ENCODE data around the gene ALDH1L1. TPM values are rescaled to one million over a fixed set of nuclear protein-coding genes. Genes with fewer than 3 reads are reported as not detected.

ALDH1L1 gene
- polyA plus RNA-seq, 3 donors = not detected

GRCh38 chr3:126085841-126086240, 94.5 kb downstream of the ALDH1L1 start:
- Mint-ChIP-seq H3K4me1 (peaks cover 13% of the 10 kb centered on the region), H3K36me3 (no peaks in the 10 kb centered on the region), H3K27ac (peak overlapping the region in 1 of 7 donors; percentile 12), H3K9me3 (peaks cover 0 to 16% (median 5%) of the 10 kb centered on the region in 7 donors), H3K4me3 (no peak overlapping the region), H3K27me3 (ENCODE audit: low read depth in 3 of 3) (peaks cover 0 to 5% (median 5%) of the 10 kb centered on the region in 3 donors)
- Histone ChIP-seq H3K27me3 (ENCODE audit: control insufficient read depth in 2 of 2, insufficient read depth in 2 of 2, low read length in 2 of 2) (peaks cover 0 to 2% of the 10 kb centered on the region in 2 donors), H3K9ac (ENCODE audit: insufficient read depth, low read length, poor library complexity, severe bottlenecking) (no peak overlapping the region), H4K20me1 (ENCODE audit: insufficient read depth, low read length) (no peaks in the 10 kb centered on the region), H3K4me1 (ENCODE audit: control insufficient read depth in 1 of 2, insufficient read depth in 2 of 2, low read length in 2 of 2) (peaks cover 10 to 13% of the 10 kb centered on the region in 2 donors), H3K4me2 (replicated peaks; ENCODE audit: extremely low read depth, low read length, poor library complexity, severe bottlenecking) (no peak overlapping the region), H3K27ac (ENCODE audit: low read depth in 1 of 2, low read length in 2 of 2) (no peak overlapping the region), H3K9me3 (replicated peaks in 1 of 2; ENCODE audit: control insufficient read depth in 1 of 2, insufficient read depth in 1 of 2, low read length in 2 of 2) (peaks cover 0 to 5% of the 10 kb centered on the region in 2 donors), H2AFZ (ENCODE audit: insufficient read depth, low read depth, low read length, poor library complexity, severe bottlenecking) (peak overlapping the region; percentile 21), H3K4me3 (replicated peaks in 1 of 3; ENCODE audit: low read depth in 2 of 3, low read length in 3 of 3) (no peak overlapping the region), H3K79me2 (ENCODE audit: insufficient read depth, low read length) (no peaks in the 10 kb centered on the region), H3K36me3 (replicated peaks in 1 of 2; ENCODE audit: control insufficient read depth in 1 of 2, insufficient read depth in 2 of 2, low read length in 2 of 2) (no peaks in the 10 kb centered on the region)
- intact Hi-C loops (cut with micrococcal nuclease) = no loop called here
- DNase-seq = no peak
- no CpG with 5 or more reads among the region's 2 CpGs for WGBS (ENCODE audit: insufficient coverage)
- TF ChIP-seq CTCF (IDR thresholded peaks at IDR 0.05) = no peak

- Histone ChIP-seq H2AFZ (ENCODE audit: insufficient read depth, low read depth, low read length, poor library complexity, severe bottlenecking) (peak overlapping the region; percentile 21), H4K20me1 (ENCODE audit: insufficient read depth, low read length) (no peaks in the 10 kb centered on the region), H3K27me3 (ENCODE audit: control insufficient read depth in 2 of 2, insufficient read depth in 2 of 2, low read length in 2 of 2) (peaks cover 0 to 2% of the 10 kb centered on the region in 2 donors), H3K9me3 (replicated peaks in 1 of 2; ENCODE audit: control insufficient read depth in 1 of 2, insufficient read depth in 1 of 2, low read length in 2 of 2) (peaks cover 0 to 4% of the 10 kb centered on the region in 2 donors), H3K4me2 (replicated peaks; ENCODE audit: extremely low read depth, low read length, poor library complexity, severe bottlenecking) (no peak overlapping the region), H3K27ac (ENCODE audit: low read depth in 1 of 2, low read length in 2 of 2) (no peak overlapping the region), H3K4me1 (ENCODE audit: control insufficient read depth in 1 of 2, insufficient read depth in 2 of 2, low read length in 2 of 2) (peaks cover 10 to 13% of the 10 kb centered on the region in 2 donors), H3K79me2 (ENCODE audit: insufficient read depth, low read length) (no peaks in the 10 kb centered on the region), H3K4me3 (replicated peaks in 1 of 3; ENCODE audit: low read depth in 2 of 3, low read length in 3 of 3) (no peak overlapping the region), H3K9ac (ENCODE audit: insufficient read depth, low read length, poor library complexity, severe bottlenecking) (no peak overlapping the region), H3K36me3 (replicated peaks in 1 of 2; ENCODE audit: control insufficient read depth in 1 of 2, insufficient read depth in 2 of 2, low read length in 2 of 2) (no peaks in the 10 kb centered on the region)
- Mint-ChIP-seq H3K36me3 (no peaks in the 10 kb centered on the region), H3K4me3 (peak overlapping the region in 1 of 2 donors; percentile 40), H3K27ac (no peak overlapping the region), H3K9me3 (peaks cover 0 to 16% (median 5%) of the 10 kb centered on the region in 7 donors), H3K27me3 (ENCODE audit: low read depth in 3 of 3) (peaks cover 0 to 5% (median 5%) of the 10 kb centered on the region in 3 donors), H3K4me1 (peaks cover 13% of the 10 kb centered on the region)
- WGBS (ENCODE audit: insufficient coverage) = 97% methylated on average over 3 of the region's 7 CpGs
- intact Hi-C loops (cut with micrococcal nuclease) = no loop called here
- no peak for DNase-seq
- no peak for TF ChIP-seq CTCF (IDR thresholded peaks at IDR 0.05)
Observed at GRCh38 chr3:126085276-126085675, 95.1 kb downstream of the ALDH1L1 start.
